ENCODE data around the gene SMOC2.

Gene SMOC2

GRCh38 chr6:168516944-168517741 is 76.2 kb downstream of the SMOC2 start:
- no peak for DNase-seq (ENCODE audit: low read depth, low spot score)

DNA sequence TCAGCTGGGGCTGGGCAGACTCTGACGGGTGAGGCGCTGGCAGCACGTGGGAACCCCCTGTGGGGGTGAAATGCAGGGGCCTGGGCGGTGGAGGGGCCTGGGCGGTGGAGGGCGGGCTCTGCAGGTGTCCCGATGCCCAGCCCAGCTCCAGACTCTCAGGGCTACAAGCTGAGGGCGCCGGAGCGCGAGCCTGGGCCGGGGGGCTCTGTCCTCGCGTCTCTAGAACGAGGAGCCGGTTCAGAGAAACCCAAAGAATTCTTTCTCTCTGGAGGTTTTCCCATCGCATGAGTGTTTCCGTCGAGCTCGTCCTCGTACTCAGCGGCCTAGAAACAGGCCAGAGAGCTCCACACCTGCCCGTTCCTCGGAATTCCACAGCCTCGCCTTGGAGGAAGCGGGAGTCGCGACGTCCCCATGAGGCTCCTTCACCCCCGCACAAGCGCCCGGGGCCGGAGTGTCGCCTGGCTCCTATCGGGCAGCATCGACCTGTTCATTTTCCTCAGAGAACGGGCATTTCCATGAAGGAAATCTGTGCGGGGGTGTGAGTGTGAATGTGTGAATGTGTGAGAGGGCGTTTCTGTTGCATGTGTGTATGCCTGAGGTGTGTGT is 76.9 kb downstream of the SMOC2 start:
- DNase-seq (ENCODE audit: low read depth, low spot score), result no peak

DNA sequence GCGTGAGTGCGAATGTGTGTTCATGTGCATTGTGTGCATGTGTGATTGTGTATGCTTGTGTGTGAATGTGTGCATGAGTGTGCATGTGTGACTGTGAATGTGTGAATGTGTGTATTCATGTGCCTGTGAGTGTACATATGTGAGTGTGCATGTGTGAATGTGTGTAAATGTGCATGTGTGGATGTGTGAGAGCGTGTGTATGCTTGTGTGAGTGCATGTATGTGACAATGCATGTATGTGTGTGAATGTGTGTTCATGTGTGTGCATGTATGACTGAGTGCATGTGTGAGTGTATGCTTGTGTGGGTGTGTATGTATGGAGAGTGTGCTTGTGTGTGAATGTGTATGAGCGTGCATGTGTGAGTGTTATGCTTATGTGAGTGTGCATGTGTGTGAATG is 77.4 kb downstream of the SMOC2 start:
- no peak for DNase-seq (ENCODE audit: low read depth, low spot score)

GRCh38 chr6:168518867-168519266 is 77.9 kb downstream of the SMOC2 start:
- DNase-seq (ENCODE audit: low read depth, low spot score), result no peak

DNA sequence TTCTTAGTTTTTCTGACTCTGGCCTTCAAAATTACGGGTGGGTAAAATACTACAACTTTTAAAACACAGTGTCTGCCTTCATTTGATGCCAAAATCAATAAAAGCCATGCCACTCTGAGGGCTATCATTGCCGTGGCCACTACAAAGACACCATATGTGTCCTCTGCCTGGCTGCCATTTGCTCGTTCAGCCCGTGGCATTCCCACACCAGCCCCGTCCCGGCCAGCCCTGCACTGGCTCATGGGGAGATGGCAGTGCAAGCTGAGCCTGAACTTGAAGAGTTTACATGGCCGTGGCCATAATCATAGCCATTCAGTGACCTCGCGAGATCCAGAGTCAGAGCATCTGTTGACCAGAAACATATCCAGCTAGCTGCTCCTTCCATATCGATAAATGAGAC is 79.2 kb downstream of the SMOC2 start:
- no peak for DNase-seq (ENCODE audit: low read depth, low spot score)

DNA sequence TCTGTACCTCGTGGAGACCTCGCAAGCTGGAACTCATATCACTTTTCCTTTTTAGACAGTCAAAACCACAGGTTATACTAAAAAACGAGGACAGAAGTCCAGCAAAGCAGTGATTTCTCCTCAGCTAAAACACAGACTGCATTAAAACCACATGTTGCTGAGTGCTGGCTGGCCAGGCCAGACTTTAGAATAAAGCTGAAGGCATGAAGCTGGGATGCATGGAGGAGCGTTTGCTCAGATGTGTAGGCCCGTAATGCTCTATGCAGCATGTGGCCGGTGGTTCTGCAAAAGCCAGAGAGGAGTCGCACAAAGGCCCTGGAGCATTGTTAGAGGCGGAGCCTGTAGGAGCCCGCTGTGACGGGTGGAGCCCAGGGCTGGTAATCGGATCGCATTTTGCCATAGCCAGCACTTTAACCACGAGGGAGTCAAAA is 83.6 kb downstream of the SMOC2 start:
- no peak for DNase-seq (ENCODE audit: low read depth, low spot score)

- no peak for DNase-seq (ENCODE audit: low read depth, low spot score)
These were observed 84.1 kb downstream of the SMOC2 start for GRCh38 chr6:168525114-168525513.

GRCh38 chr6:168525926-168526630 is 85.1 kb downstream of the SMOC2 start:
- no peak for DNase-seq (ENCODE audit: low read depth, low spot score)

DNA sequence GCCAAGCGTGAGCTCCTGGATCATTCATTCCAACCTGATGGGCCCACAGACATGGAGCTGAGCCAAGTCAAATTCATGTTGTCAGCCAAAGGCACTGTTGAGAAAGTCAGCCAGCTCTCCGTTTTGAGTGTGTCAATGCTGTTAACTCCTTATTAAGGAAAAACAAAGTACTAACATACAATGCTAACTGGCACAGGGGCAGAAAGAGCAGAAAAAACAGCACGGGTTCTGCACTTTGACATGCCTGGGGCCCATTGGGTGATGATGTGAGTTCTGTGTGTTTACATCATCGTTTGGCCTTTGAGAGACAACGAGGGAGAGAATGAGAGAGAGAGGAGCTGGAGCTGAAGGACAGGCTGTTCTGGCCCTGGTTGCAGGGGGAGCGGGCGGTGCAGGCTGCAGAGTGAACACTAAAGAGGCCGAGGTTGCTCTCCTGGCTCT is 85.9 kb downstream of the SMOC2 start:
- DNase-seq (ENCODE audit: low read depth, low spot score), result no peak

DNA sequence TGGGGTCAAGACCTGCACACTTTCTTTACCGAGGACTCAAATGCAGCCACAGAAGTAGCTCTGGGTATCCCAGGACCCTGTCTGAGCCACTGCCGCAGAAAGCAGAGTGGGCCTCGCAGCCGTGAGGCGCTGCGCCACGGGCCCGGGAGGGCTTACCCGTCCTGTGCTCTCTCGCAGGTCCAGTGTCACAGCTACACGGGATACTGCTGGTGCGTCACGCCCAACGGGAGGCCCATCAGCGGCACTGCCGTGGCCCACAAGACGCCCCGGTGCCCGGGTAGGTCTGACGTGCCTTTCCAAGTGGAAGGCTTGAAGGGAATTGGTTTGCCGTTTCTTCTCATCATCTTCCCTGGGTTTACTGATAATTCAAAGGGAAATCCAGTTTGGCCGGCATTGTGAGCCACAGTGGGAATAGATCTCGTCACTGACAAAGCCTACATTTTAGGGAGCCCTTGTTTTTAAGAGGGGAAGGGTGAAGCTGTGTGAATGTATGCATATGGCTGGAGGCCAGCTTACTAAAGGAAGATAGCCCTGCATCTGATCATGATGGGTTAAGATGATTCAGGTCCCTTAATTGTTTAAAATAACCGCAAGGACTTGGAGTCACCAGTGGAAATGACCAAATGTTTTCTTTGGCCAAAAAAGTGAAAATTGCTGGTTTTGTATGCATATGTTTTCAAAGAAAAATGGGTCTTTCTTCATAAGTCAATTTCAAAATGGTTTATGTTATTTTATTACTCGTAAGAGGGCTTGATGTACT is 86.6 kb downstream of the SMOC2 start:
- DNase-seq (ENCODE audit: low read depth, low spot score), result no peak

GRCh38 chr6:168528474-168529095 is 87.6 kb downstream of the SMOC2 start:
- no peak for DNase-seq (ENCODE audit: low read depth, low spot score)

DNA sequence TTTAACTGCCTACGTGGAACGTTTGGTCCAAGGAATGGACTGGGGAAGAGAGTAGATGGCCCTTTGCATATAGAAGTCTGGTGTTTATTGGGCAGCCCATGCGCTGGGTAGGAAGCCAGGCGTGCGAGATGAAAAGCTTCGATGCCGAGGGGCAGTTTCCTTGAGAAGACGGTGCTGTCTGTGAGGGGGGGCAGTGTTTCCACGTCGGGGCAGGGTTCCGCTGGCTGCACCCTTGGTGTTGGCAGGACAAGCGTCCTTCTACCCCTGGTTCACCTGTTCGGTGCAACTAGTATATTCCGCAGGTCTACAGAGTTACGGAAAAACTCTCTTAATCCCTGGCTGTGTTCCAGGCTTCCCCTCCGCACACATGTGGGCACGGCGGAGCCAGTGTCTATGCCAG is 88.2 kb downstream of the SMOC2 start:
- no peak for DNase-seq (ENCODE audit: low read depth, low spot score)

GRCh38 chr6:168530653-168531071 is 89.7 kb downstream of the SMOC2 start:
- DNase-seq (ENCODE audit: low read depth, low spot score), result no peak

GRCh38 chr6:168532070-168532469 is 91.1 kb downstream of the SMOC2 start:
- no peak for DNase-seq (ENCODE audit: low read depth, low spot score)

DNA sequence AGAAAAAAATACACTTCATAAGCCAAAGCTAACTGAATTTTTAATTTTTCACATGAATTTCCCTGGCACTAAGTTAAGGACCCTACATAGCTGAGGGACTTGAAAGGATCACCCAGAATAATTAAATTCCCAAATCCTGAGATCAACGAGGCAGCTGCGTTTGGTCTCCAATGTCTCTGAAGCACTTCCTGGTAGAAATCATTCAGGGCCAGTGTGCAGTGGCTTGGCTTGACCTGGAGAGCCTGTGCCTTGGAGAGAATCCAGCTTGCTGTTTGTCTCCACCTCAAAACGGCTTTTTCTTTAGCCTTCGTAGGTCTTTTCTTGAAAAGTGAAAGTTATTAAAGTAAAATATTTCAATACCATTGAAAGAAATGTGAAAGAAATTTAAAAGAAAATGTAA is 92.4 kb downstream of the SMOC2 start:
- DNase-seq (ENCODE audit: low read depth, low spot score), result no peak

DNA sequence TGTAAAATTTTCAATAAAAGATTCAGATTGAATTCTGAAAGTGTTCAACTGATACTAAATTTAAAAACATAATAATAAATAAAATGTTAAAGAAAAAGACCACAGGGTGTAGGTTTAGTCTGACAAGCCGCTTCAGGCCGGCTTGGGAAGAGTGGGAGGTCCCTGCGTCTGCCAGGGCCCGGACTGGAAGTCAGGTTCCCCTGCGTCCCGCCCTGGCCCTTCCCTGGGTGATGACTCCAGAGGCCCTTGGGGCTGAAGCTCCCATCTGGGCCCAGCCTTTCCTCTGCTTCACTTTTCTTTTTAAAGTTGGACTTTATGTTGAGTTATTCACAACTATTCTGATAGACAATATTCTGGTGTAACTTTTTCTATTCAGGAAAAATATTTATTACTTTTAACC is 93.3 kb downstream of the SMOC2 start:
- no peak for DNase-seq (ENCODE audit: low read depth, low spot score)

DNA sequence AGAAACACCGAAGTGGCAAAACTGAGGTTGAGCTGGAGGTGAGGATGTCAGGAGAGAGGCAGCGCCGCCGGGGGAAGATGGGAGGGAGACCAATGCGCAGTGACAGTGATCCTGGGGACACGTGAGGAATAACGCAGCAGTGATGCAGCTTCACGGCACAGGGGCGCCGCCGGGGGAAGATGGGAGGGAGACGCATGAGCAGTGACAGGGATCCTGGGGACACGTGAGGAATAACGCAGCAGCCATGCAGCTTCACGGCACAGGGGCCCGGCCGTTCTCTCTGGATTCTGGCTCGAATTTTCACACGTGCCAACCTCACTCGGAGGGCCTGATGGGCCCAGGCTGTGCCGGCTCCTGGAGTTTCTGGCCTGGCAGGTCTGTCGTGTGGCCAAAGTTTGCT is 94.7 kb downstream of the SMOC2 start:
- no peak for DNase-seq (ENCODE audit: low read depth, low spot score)

GRCh38 chr6:168536196-168536595 is 95.2 kb downstream of the SMOC2 start:
- DNase-seq (ENCODE audit: low read depth, low spot score), result no peak

DNA sequence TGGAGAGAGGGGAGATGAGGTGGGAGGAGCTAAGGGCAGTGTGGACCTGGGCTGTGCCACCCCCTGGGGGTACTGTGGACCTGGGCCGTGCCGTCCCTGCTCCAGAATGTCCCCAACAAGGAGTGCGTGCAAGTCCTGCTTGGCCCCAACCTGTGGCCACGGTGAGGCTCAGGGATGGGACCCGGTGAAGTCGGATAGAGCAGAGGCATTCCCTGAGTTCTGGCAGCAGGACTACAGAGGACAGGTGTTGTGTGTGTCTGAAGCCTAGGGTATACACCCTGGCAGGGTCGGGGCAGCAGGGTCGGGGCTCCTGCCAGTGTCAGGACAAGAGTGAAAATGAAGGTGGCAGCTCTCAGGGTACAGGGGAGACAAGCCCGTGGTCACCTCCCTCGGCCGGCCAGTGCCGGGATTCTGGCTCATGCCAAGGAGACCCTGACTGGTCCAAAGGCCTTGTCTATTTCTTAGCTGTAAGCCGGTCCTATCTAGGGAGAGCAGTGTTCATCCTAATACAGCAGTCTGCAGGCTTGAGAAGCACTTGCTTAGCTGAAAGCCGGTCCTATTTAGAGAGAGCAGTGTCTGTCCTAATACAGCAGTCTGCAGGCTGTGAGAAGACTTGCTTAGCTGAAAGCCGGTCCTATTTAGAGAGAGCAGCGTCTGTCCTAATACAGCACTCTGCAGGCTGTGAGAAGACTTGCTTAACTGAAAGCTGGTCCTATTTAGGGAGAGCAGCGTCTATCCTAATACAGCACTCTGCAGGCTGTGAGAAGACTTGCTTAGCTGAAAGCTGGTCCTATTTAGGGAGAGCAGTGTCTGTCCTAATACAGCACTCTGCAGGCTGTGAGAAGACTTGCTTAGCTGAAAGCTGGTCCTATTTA is 95.9 kb downstream of the SMOC2 start:
- DNase-seq (ENCODE audit: low read depth, low spot score), result no peak

DNA sequence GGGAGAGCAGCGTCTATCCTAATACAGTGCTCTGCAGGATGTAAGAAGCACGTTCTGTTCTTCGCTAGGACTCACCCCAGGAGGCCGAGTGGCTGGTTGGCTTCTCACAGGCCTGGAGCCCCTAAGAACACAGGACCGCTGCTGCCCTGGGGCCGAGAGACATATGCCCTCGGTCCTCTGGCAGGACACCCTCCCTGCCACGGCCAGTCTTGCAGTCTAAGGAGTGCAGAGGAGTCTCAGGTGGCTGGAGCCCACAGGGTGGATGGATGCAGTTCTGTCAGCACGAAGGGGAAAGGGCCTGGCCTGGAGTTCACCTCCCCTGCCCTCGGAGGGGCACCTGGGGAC is 96.5 kb downstream of the SMOC2 start:
- DNase-seq (ENCODE audit: low read depth, low spot score), result no peak
